Activated T-cell treated with anti-CD3 and anti-CD28 coated beads, Interleukin-2, amount 50 U/mL, for 24 hours (primary cell): ENCODE data around the gene MTX1.
"Not testable (repeated sequence)": the region's sequence is repeated elsewhere in the genome, so short reads cannot be mapped to it uniquely, and the experiment has no call there.

ENCODE experiments used
- DNase-seq: peaks from one replicate; pipeline ENCODE4 v3.0.0-alpha.2; 2020
- H3K27ac Mint-ChIP-seq: 2 replicates; pipeline ENCODE4 v1.8.0; 2020; ENCODE audit warnings: mild to moderate bottlenecking, mixed read lengths
- H3K27me3 Mint-ChIP-seq: 2 replicates; pipeline ENCODE4 v1.8.0; 2020; ENCODE audit warnings: mixed read lengths
- H3K36me3 Mint-ChIP-seq: 2 replicates; pipeline ENCODE4 v1.8.0; 2020; ENCODE audit warnings: low read depth, mixed read lengths
- H3K4me1 Mint-ChIP-seq: 2 replicates; pipeline ENCODE4 v1.8.0; 2020; ENCODE audit warnings: low read depth, mixed read lengths
- H3K4me3 Mint-ChIP-seq: 2 replicates; pipeline ENCODE4 v1.8.0; 2020; ENCODE audit warnings: mild to moderate bottlenecking, moderate library complexity, mixed read lengths
- H3K9me3 Mint-ChIP-seq: 2 replicates; pipeline ENCODE4 v1.8.0; 2020; ENCODE audit warnings: mixed read lengths

The MTX1 gene

GRCh38 chr1:155205035-155205434, 3.5 kb upstream of the MTX1 start:
- H3K9me3 Mint-ChIP-seq, result no peaks in the 10 kb centered on the region
- H3K27me3 Mint-ChIP-seq, result no peaks in the 10 kb centered on the region
- DNase-seq, result no peak
- H3K4me3 Mint-ChIP-seq, result no peak overlapping the region
- no peak overlapping the region for H3K27ac Mint-ChIP-seq
- H3K36me3 Mint-ChIP-seq, result peaks cover 15% of the 10 kb centered on the region
- H3K4me1 Mint-ChIP-seq, result peaks cover 23% of the 10 kb centered on the region

- no peaks in the 10 kb centered on the region for H3K27me3 Mint-ChIP-seq
- no peak overlapping the region for H3K4me3 Mint-ChIP-seq
- no peak for DNase-seq
- H3K4me1 Mint-ChIP-seq, result peaks cover 30% of the 10 kb centered on the region
- no peaks in the 10 kb centered on the region for H3K9me3 Mint-ChIP-seq
- H3K36me3 Mint-ChIP-seq, result peaks cover 18% of the 10 kb centered on the region
- no peak overlapping the region for H3K27ac Mint-ChIP-seq
Measured at GRCh38 chr1:155205969-155206593, 2.4 kb upstream of the MTX1 start.

- Mint-ChIP-seq H3K27ac (peak overlapping the region; percentile 77), H3K27me3 (no peaks in the 10 kb centered on the region), H3K9me3 (no peaks in the 10 kb centered on the region), H3K4me1 (peaks cover 30% of the 10 kb centered on the region), H3K4me3 (peak overlapping the region; percentile 50), H3K36me3 (peaks cover 25% of the 10 kb centered on the region)
- DNase-seq, result peak; percentile 94
Measured at GRCh38 chr1:155206891-155207805, 1.3 kb upstream of the MTX1 start.

- Mint-ChIP-seq H3K4me3 (peak within 1 kb of the TSS; percentile 93), H3K36me3 (peaks cover 26% of the 10 kb centered on the region), H3K4me1 (peaks cover 30% of the 10 kb centered on the region), H3K27me3 (no peaks in the 10 kb centered on the region), H3K27ac (peak within 1 kb of the TSS; percentile 91), H3K9me3 (no peaks in the 10 kb centered on the region)
- DNase-seq, result no peak
Measured at GRCh38 chr1:155207806-155208540, 522 bp upstream of the MTX1 start, which contains the start of gene THBS3. TSS of gene THBS3 (minus strand) at chr1:155207897. CDS start at chr1:155207876, 21 bp downstream.

- peak overlapping the region; percentile 93 for H3K4me3 Mint-ChIP-seq
- peaks cover 26% of the 10 kb centered on the region for H3K36me3 Mint-ChIP-seq
- no peak for DNase-seq
- peak overlapping the region; percentile 91 for H3K27ac Mint-ChIP-seq
- no peaks in the 10 kb centered on the region for H3K27me3 Mint-ChIP-seq
- H3K9me3 Mint-ChIP-seq, result no peaks in the 10 kb centered on the region
- H3K4me1 Mint-ChIP-seq, result peaks cover 30% of the 10 kb centered on the region
Measured at GRCh38 chr1:155209312-155209721, 822 bp downstream of the MTX1 start.

GRCh38 chr1:155210314-155211104, 2.0 kb downstream of the MTX1 start:
- Mint-ChIP-seq H3K4me3 (peak overlapping the region; percentile 93), H3K27ac (peak overlapping the region; percentile 19), H3K4me1 (peaks cover 38% of the 10 kb centered on the region), H3K27me3 (no peaks in the 10 kb centered on the region), H3K9me3 (no peaks in the 10 kb centered on the region), H3K36me3 (peaks cover 35% of the 10 kb centered on the region)
- no peak for DNase-seq

- peaks cover 45% of the 10 kb centered on the region for H3K36me3 Mint-ChIP-seq
- H3K27ac Mint-ChIP-seq, H3K4me3 Mint-ChIP-seq, H3K27me3 Mint-ChIP-seq, H3K9me3 Mint-ChIP-seq, DNase-seq: not testable (repeated sequence)
- peaks cover 38% of the 10 kb centered on the region for H3K4me1 Mint-ChIP-seq
Measured at GRCh38 chr1:155211381-155212050, 3.0 kb downstream of the MTX1 start.

GRCh38 chr1:155212051-155212440, 3.6 kb downstream of the MTX1 start:
- not testable (repeated sequence) for H3K9me3 Mint-ChIP-seq, H3K27ac Mint-ChIP-seq, H3K4me3 Mint-ChIP-seq, DNase-seq, H3K27me3 Mint-ChIP-seq
- Mint-ChIP-seq H3K36me3 (peaks cover 48% of the 10 kb centered on the region), H3K4me1 (peaks cover 34% of the 10 kb centered on the region)

GRCh38 chr1:155214702-155215101, 6.2 kb downstream of the MTX1 start:
- H3K4me3 Mint-ChIP-seq, H3K9me3 Mint-ChIP-seq, H3K27me3 Mint-ChIP-seq, DNase-seq: not testable (repeated sequence)
- Mint-ChIP-seq H3K4me1 (peaks cover 32% of the 10 kb centered on the region), H3K36me3 (peaks cover 47% of the 10 kb centered on the region), H3K27ac (peak overlapping the region; percentile 13)

GRCh38 chr1:155218854-155219591, 10.5 kb downstream of the MTX1 start:
- peaks cover 40% of the 10 kb centered on the region for H3K36me3 Mint-ChIP-seq
- no peaks in the 10 kb centered on the region for H3K27me3 Mint-ChIP-seq
- peak overlapping the region; percentile 67 for H3K27ac Mint-ChIP-seq
- no peak overlapping the region for H3K4me3 Mint-ChIP-seq
- H3K9me3 Mint-ChIP-seq, result no peaks in the 10 kb centered on the region
- H3K4me1 Mint-ChIP-seq, result peaks cover 35% of the 10 kb centered on the region
- no peak for DNase-seq

- H3K9me3 Mint-ChIP-seq, result no peaks in the 10 kb centered on the region
- H3K36me3 Mint-ChIP-seq, result peaks cover 45% of the 10 kb centered on the region
- peaks cover 39% of the 10 kb centered on the region for H3K4me1 Mint-ChIP-seq
- DNase-seq, result peak; percentile 48
- peak overlapping the region; percentile 67 for H3K27ac Mint-ChIP-seq
- H3K27me3 Mint-ChIP-seq, result no peaks in the 10 kb centered on the region
- no peak overlapping the region for H3K4me3 Mint-ChIP-seq
Measured at GRCh38 chr1:155219592-155220031, 11.1 kb downstream of the MTX1 start.

- DNase-seq, H3K27me3 Mint-ChIP-seq, H3K4me3 Mint-ChIP-seq, H3K9me3 Mint-ChIP-seq: not testable (repeated sequence)
- Mint-ChIP-seq H3K27ac (peak overlapping the region; percentile 65), H3K4me1 (peaks cover 39% of the 10 kb centered on the region), H3K36me3 (peaks cover 44% of the 10 kb centered on the region)
Measured at GRCh38 chr1:155220211-155220965, 11.9 kb downstream of the MTX1 start.
